K562 (cell line): ENCODE measurements around the gene NUP43. TPM values are rescaled to one million over a fixed set of nuclear protein-coding genes. Genes with fewer than 3 reads are reported as not detected.
"Not testable (repeated sequence)": the region's sequence is repeated elsewhere in the genome, so short reads cannot be mapped to it uniquely, and the experiment has no call there.

Source experiments
- ATAC-seq: fragments of 200-7000 bp; cut with Tn5 transposase; 3 replicates; pipeline ENCODE4 v1.9.1; 2020; ENCODE audit warnings: moderate library complexity
- BruUV-seq: library from RNA; stranded (reverse); fragments of 400-500 nt; replicated peaks from 2 replicates; lab custom pipeline; 2021; lab: Mats Ljungman, UMichigan
- CTCF ChIA-PET: fragments of 300-600 bp; formaldehyde crosslinking; extraction: SDS; loops from one replicate; lab custom pipeline; 2021; ENCODE audit warnings: low intra/inter-chr PET ratio; lab: Yijun Ruan, JAX
- POLR2A ChIA-PET: fragments of 300-600, 350-650 bp; sonication (Branson Sonifier 250); formaldehyde crosslinking; extraction: SDS; loops from one replicate; lab custom pipeline; 2021; ENCODE audit warnings: antibody characterized with exemption, inconsistent platforms; lab: Yijun Ruan, JAX
- DNase-seq, 4 experiments: peaks; one replicate each; pipeline versions ENCODE4 v3.0.0 to v3.0.0-alpha.2; 2011 to 2018; ENCODE audit warnings: low spot score in 3 of 4, mixed read lengths in 3 of 4; ENCODE audit errors: extremely low read depth in 1 of 4
- FAIRE-seq: peaks from 2 replicates; lab custom pipeline; 2011; peaks lifted over from hg19 to GRCh38; lab: Jason Lieb, UNC
- H2AFZ ChIP-seq: 2 replicates; pipeline ENCODE4 v1.6.0; 2011; ENCODE audit warnings: low read depth, low read length, control low read depth, inconsistent platforms
- H3K27ac ChIP-seq: fragments of 200-600 bp; 3 replicates; pipeline ENCODE4 v1.8.0; 2011; ENCODE audit warnings: low read depth, mild to moderate bottlenecking, control low read depth, inconsistent platforms, low read length, moderate library complexity, mixed read lengths; ENCODE audit errors: extremely low read depth
- H3K27me3 ChIP-seq, 2 experiments: fragments of 300-600 bp in 1 of 2; 2 replicates in 1 of 2; 3 replicates in 1 of 2; pipeline versions ENCODE4 v1.6.0 to v1.8.0; 2011; ENCODE audit warnings: inconsistent platforms in 2 of 2, low read length in 2 of 2, mild to moderate bottlenecking in 1 of 2, mixed read lengths in 1 of 2, moderate library complexity in 1 of 2; ENCODE audit not compliant: control insufficient read depth in 2 of 2, insufficient read depth in 2 of 2
- H3K36me3 ChIP-seq: fragments of 300-600 bp; 3 replicates; pipeline ENCODE4 v1.8.0; 2011; ENCODE audit warnings: mild to moderate bottlenecking, low read length, inconsistent platforms; ENCODE audit not compliant: control insufficient read depth, insufficient read depth
- H3K4me1 ChIP-seq, 2 experiments: fragments of 200-600 bp in 1 of 2; replicated peaks in 1 of 2; 2 replicates in 1 of 2; 3 replicates in 1 of 2; pipeline versions ENCODE4 v1.5.1 to v1.8.0; 2011; ENCODE audit warnings: inconsistent platforms in 2 of 2, low read length in 2 of 2, mild to moderate bottlenecking in 1 of 2, mixed read lengths in 1 of 2, moderate library complexity in 1 of 2; ENCODE audit not compliant: control insufficient read depth in 2 of 2, insufficient read depth in 2 of 2
- H3K4me2 ChIP-seq: 2 replicates; pipeline ENCODE4 v1.6.1; 2011; ENCODE audit warnings: low read length, control low read depth, inconsistent platforms, mixed read lengths; ENCODE audit not compliant: insufficient read depth
- H3K4me3 ChIP-seq: fragments of 200-600 bp; sonication (generic), shearing (Covaris generic); 2 replicates; pipeline ENCODE4 v1.5.1; 2016; ENCODE audit warnings: control low read depth, inconsistent platforms
- H3K79me2 ChIP-seq: fragments of 200-600 bp; 3 replicates; pipeline ENCODE4 v1.8.0; 2011; ENCODE audit warnings: low read length, inconsistent platforms; ENCODE audit not compliant: control insufficient read depth, insufficient read depth
- H3K9ac ChIP-seq, 2 experiments: 2 replicates each; pipeline versions ENCODE4 v1.6.0 to v1.6.1; 2011; ENCODE audit warnings: low read depth in 2 of 2, low read length in 2 of 2, control low read depth in 1 of 2, inconsistent platforms in 1 of 2, mild to moderate bottlenecking in 1 of 2, mixed read lengths in 1 of 2; ENCODE audit not compliant: insufficient read depth in 1 of 2
- H3K9me1 ChIP-seq: one replicate; pipeline ENCODE4 v1.6.0; 2011; ENCODE audit warnings: inconsistent platforms, mild to moderate bottlenecking, low read length, moderate library complexity; ENCODE audit not compliant: control insufficient read depth, insufficient read depth
- H3K9me3 ChIP-seq: replicated peaks from 2 replicates; pipeline ENCODE4 v1.5.1; 2011; ENCODE audit warnings: low read depth, low read length, inconsistent platforms; ENCODE audit not compliant: control insufficient read depth, insufficient read depth
- H4K20me1 ChIP-seq: replicated peaks from 2 replicates; pipeline ENCODE4 v1.6.1; 2011; ENCODE audit warnings: low read length, inconsistent platforms, mixed read lengths; ENCODE audit not compliant: control insufficient read depth, insufficient read depth
- ARID1B ChIP-seq: fragments of 450-650 bp; IDR thresholded peaks from 2 replicates; pipeline ENCODE4 v1.6.1; 2016; ENCODE audit warnings: antibody characterized with exemption, mild to moderate bottlenecking, inconsistent platforms
- BCOR ChIP-seq: fragments of 450-650 bp; IDR thresholded peaks from 2 replicates; pipeline ENCODE4 v1.6.1; 2016
- CLOCK ChIP-seq: fragments of 250-450 bp; sonication (Bioruptor Pico); IDR thresholded peaks from 2 replicates; pipeline ENCODE4 v1.4.0; 2020; ENCODE audit warnings: mild to moderate bottlenecking, moderate library complexity, borderline replicate concordance
- EP400 ChIP-seq: fragments of 450-650 bp; IDR thresholded peaks from 2 replicates; pipeline ENCODE4 v1.6.1; 2017; ENCODE audit warnings: antibody characterized with exemption, mild to moderate bottlenecking, moderate library complexity
- MEF2D ChIP-seq: conservative IDR thresholded peaks from 2 replicates; pipeline ENCODE4 v1.6.1; 2016; ENCODE audit warnings: low read depth, missing genetic modification characterization, missing compliant biosample characterization
- NFRKB ChIP-seq: fragments of 450-650 bp; IDR thresholded peaks from 2 replicates; pipeline ENCODE4 v1.6.1; 2016; ENCODE audit warnings: low read depth
- RBM25 ChIP-seq: fragments of 200-400 bp; formaldehyde crosslinking; IDR thresholded peaks from 2 replicates; pipeline ENCODE4 v1.6.1; 2018; ENCODE audit warnings: low read length, low read depth, moderate library complexity; ENCODE audit not compliant: severe bottlenecking
- TBP ChIP-seq: optimal IDR thresholded peaks from 2 replicates; pipeline ENCODE3; 2011; ENCODE audit warnings: low read depth, low read length, improper control_type of control experiment
- TCF7L2 ChIP-seq: fragments of 150-350 bp; IDR thresholded peaks from 2 replicates; pipeline ENCODE4 v1.6.1; 2016; ENCODE audit warnings: low read depth, mild to moderate bottlenecking, low read length, moderate library complexity
- ZFX ChIP-seq: sonication (generic); formaldehyde crosslinking; IDR thresholded peaks from 2 replicates; pipeline ENCODE4 v1.8.0; 2022; ENCODE audit warnings: mild to moderate bottlenecking, missing genetic modification reagents, moderate library complexity
- ZNF121 ChIP-seq: sonication (generic); formaldehyde crosslinking; conservative IDR thresholded peaks from 2 replicates; pipeline ENCODE4 v1.8.0; 2022; ENCODE audit warnings: missing genetic modification reagents
- ZNF316 ChIP-seq: fragments of 450-650 bp; IDR thresholded peaks from 2 replicates; pipeline ENCODE4 v1.6.1; 2016
- ZNF384 ChIP-seq: IDR thresholded peaks from 2 replicates; pipeline ENCODE4 v1.6.1; 2012; ENCODE audit warnings: low read depth, low read length, improper control_type of control experiment
- ZNF583 ChIP-seq: fragments of 250-450 bp; sonication (Bioruptor Pico); IDR thresholded peaks from 2 replicates; pipeline ENCODE4 v1.4.0; 2020
- WGBS: fragments of 100-300 bp; shearing (Covaris generic); methylation state at CpG from one replicate; pipeline ENCODE4 v1.1.6; 2016; ENCODE audit warnings: low coverage, mixed read lengths; ENCODE audit not compliant: insufficient coverage; ENCODE audit errors: missing lambda C conversion rate; 5-methylcytosine and 5-hydroxymethylcytosine counted together
- in situ Hi-C: fragments of 300-500 bp; cut with MboI; formaldehyde crosslinking; loops from 4 replicates; pipeline ENCODE4 v1.15.0; 2018; ENCODE audit warnings: inconsistent platforms, mixed read lengths
- intact Hi-C: fragments of 100-400 bp; cut with micrococcal nuclease; formaldehyde crosslinking; loops from 2 replicates; pipeline ENCODE4 v1.14.2; 2022
- polyA plus RNA-seq, 8 experiments: library from polyadenylated mRNA; depleted of rRNA in 4 of 8; stranded (reverse) in 5 of 8; unstranded in 3 of 8; fragments of >200 nt; fragmentation: Nextera tagmentation in 2 of 8; fragmentation: Illumina TruSeq in 1 of 8; extraction: Ambion mirVana in 2 of 8; extraction: Trizol in 1 of 8; gene quantifications; 2 replicates each; pipeline versions ENCODE4 v1.2.1 to v1.2.3, GENCODE V29; 2011 to 2014; ENCODE audit warnings: inconsistent platforms in 1 of 8, missing spikeins in 1 of 8
- total RNA-seq, 7 experiments: library from RNA; depleted of rRNA in 6 of 7; stranded (reverse); fragments of >200 nt in 6 of 7; fragmentation: Illumina TruSeq in 2 of 7; extraction: Trizol in 2 of 7; gene quantifications; 2 replicates each; pipeline versions ENCODE4 v1.2.1 to v1.2.3, GENCODE V29; 2011 to 2021; ENCODE audit warnings: low replicate concordance in 1 of 7

Gene NUP43
- total and polyA plus RNA-seq, 9 of the 15 experiments (the other 6 are each of a cell fraction or from before 2014, with no cell fraction given), result 28.9 to 136 (median 67.4) TPM

- ATAC-seq, H3K9me1 ChIP-seq, FAIRE-seq, H3K27ac ChIP-seq, H3K9me3 ChIP-seq, H2AFZ ChIP-seq, DNase-seq, H3K27me3 ChIP-seq, in situ Hi-C loops, BruUV-seq: not testable (repeated sequence)
- Histone ChIP-seq H3K4me3 (peak overlapping the region; percentile 97; the same call in 1 of the 2 replicates), H3K4me2 (peak overlapping the region; percentile 94), H4K20me1 (peaks cover 20% of the 10 kb centered on the region), H3K36me3 (peaks cover 46% of the 10 kb centered on the region), H3K9ac (peak overlapping the region; percentile 86 to 96; a peak in 3 of 4 replicates), H3K4me1 (peaks cover 34 to 36% of the 10 kb centered on the region in 2 experiments), H3K79me2 (peaks cover 75% of the 10 kb centered on the region)
- ChIA-PET POLR2A (interaction anchor here (2.6 kb wide), 1 partner anchor 34 kb away, joined by 13 read pairs; the partner anchor contains the start of gene LATS1), CTCF (interaction anchor here (0.6 kb wide), 1 partner anchor 11 kb away, joined by 4 read pairs; no protein-coding TSS in a partner anchor)
- TF ChIP-seq ZNF121 (CRISPR knock-in tag) (peak; percentile 98), RBM25 (peak; percentile 32), BCOR (peak; percentile 78)
- WGBS, result 73% methylated on average over 5 of the region's 5 CpGs
- intact Hi-C loops, result loop anchor here (5.0 kb wide), 1 partner anchor 35 kb away; the partner anchor contains the start of gene LATS1
These were observed 5.6 kb upstream of the NUP43 start for GRCh38 chr6:149751920-149752319.

DNA sequence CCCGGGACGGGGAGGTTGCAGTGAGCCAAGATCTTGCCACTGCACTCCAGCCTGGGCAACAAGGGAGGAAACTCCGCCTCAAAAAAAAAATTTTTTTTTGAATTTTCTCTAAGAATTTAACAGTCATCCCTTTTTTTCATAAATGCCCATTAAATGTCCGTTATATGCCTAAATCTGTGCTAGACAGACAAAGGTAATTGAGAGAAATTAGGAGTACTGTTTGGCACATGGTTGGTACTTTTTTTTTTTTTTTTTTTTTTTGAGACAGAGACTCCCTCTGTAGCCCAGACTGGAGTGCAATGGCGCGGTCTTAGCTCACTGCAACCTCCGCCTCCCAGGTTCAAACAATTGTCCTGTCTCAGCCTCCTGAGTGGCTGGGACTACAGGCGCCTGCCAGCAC lies 4.9 kb upstream of the NUP43 start:
- Histone ChIP-seq H3K9me3 (0 out of 2 replicates have a peak, but pooled peaks cover 2% of the 10 kb centered on the region), H3K9me1 (no peaks in the 10 kb centered on the region), H3K27me3 (no peaks in the 10 kb centered on the region), H3K9ac (peak overlapping the region; percentile 86 to 96), H2AFZ (no peak overlapping the region), H4K20me1 (peaks cover 20% of the 10 kb centered on the region), H3K4me1 (peaks cover 34 to 41% of the 10 kb centered on the region in 2 experiments), H3K27ac (peak overlapping the region; percentile 96), H3K4me2 (peak overlapping the region; percentile 94), H3K79me2 (peaks cover 75% of the 10 kb centered on the region), H3K36me3 (peaks cover 43% of the 10 kb centered on the region), H3K4me3 (peak overlapping the region; percentile 97)
- no peak for ATAC-seq
- in situ Hi-C loops, result no loop called here
- ChIA-PET POLR2A (interaction anchor here (0.6 to 2.6 kb wide), 4 partner anchors 16 to 641 kb away, joined by 3 to 13 read pairs (median 4); partner anchors contain the start of gene LATS1), CTCF (interaction anchor here (0.6 kb wide), 1 partner anchor 12 kb away, joined by 4 read pairs; no protein-coding TSS in a partner anchor)
- intact Hi-C loops, result loop anchor here (5.0 kb wide), 1 partner anchor 34 kb away; the partner anchor contains the start of gene LATS1
- WGBS, result 7% methylated on average over 8 of the region's 8 CpGs
- DNase-seq, result no peak
- no TSS peak for BruUV-seq
- FAIRE-seq, result no peak
- TF ChIP-seq TBP, result no peak
- TF ChIP-seq ZFX, result peak; percentile 10; the same call in 1 of the 2 replicates
- TF ChIP-seq ZNF583 (CRISPR knock-in tag), result no peak
- peak; percentile 69 for TF ChIP-seq ZNF384
- TF ChIP-seq NFRKB, result no peak
- TF ChIP-seq TCF7L2, result no peak
- peak; percentile 16; the same call in 1 of the 2 replicates for TF ChIP-seq ARID1B
- TF ChIP-seq EP400, result 0 out of 2 replicates have a peak, but pooled peaks have one; percentile 22
- no peak for TF ChIP-seq ZNF316
- TF ChIP-seq CLOCK (CRISPR knock-in tag), result no peak
- no peak for TF ChIP-seq MEF2D (tag)
